ENCODE data around the gene PREPL.

Gene PREPL

GRCh38 chr2:44354761-44355160 is 6.5 kb downstream of the PREPL start:
- Histone ChIP-seq H3K79me2 (ENCODE audit: insufficient read depth, low read length) (peaks cover 23% of the 10 kb centered on the region; the same call in 1 of the 2 replicates), H3K27me3 (ENCODE audit: low read length) (no peaks in the 10 kb centered on the region), H3K36me3 (ENCODE audit: low read length) (no peaks in the 10 kb centered on the region), H3K4me3 (ENCODE audit: insufficient read depth, low read length, poor library complexity, severe bottlenecking) (no peak overlapping the region), H3K27ac (ENCODE audit: low read depth, low read length) (no peak overlapping the region), H4K20me1 (ENCODE audit: low read depth, low read length) (no peaks in the 10 kb centered on the region), H3K9me3 (ENCODE audit: insufficient read depth, low read length) (no peaks in the 10 kb centered on the region), H3F3A (ENCODE audit: insufficient read depth) (peaks cover 8% of the 10 kb centered on the region; the same call in 1 of the 2 replicates), H3K9me2 (replicated peaks; ENCODE audit: insufficient read depth, low read length) (no peaks in the 10 kb centered on the region), H3K4me2 (ENCODE audit: low read depth, low read length, poor library complexity, severe bottlenecking) (no peak overlapping the region), H3K9ac (ENCODE audit: low read length) (no peak overlapping the region), H2AFZ (ENCODE audit: low read depth, low read length, severe bottlenecking) (no peak overlapping the region)
- TF ChIP-seq CTCF (IDR thresholded peaks at IDR 0.05; ENCODE audit: insufficient read depth, low read length, poor library complexity, severe bottlenecking) = no peak
- TF ChIP-seq EZH2phosphoT487 (conservative IDR thresholded peaks at IDR 0.05; ENCODE audit: low read length) = no peak

- Histone ChIP-seq H3K79me2 (ENCODE audit: insufficient read depth, low read length) (peaks cover 14% of the 10 kb centered on the region; the same call in 1 of the 2 replicates), H3K27me3 (ENCODE audit: low read length) (no peaks in the 10 kb centered on the region), H3K9me2 (replicated peaks; ENCODE audit: insufficient read depth, low read length) (no peaks in the 10 kb centered on the region), H2AFZ (ENCODE audit: low read depth, low read length, severe bottlenecking) (no peak overlapping the region), H3K36me3 (ENCODE audit: low read length) (no peaks in the 10 kb centered on the region), H3K27ac (ENCODE audit: low read depth, low read length) (no peak overlapping the region), H3K4me3 (ENCODE audit: insufficient read depth, low read length, poor library complexity, severe bottlenecking) (no peak overlapping the region), H4K20me1 (ENCODE audit: low read depth, low read length) (no peaks in the 10 kb centered on the region), H3K4me2 (ENCODE audit: low read depth, low read length, poor library complexity, severe bottlenecking) (no peak overlapping the region), H3F3A (ENCODE audit: insufficient read depth) (no peaks in the 10 kb centered on the region), H3K9me3 (ENCODE audit: insufficient read depth, low read length) (no peaks in the 10 kb centered on the region), H3K9ac (ENCODE audit: low read length) (no peak overlapping the region)
- no peak for TF ChIP-seq CTCF (IDR thresholded peaks at IDR 0.05; ENCODE audit: insufficient read depth, low read length, poor library complexity, severe bottlenecking)
- TF ChIP-seq EZH2phosphoT487 (conservative IDR thresholded peaks at IDR 0.05; ENCODE audit: low read length) = no peak
These were observed 8.8 kb downstream of the PREPL start for GRCh38 chr2:44352510-44352909.

- TF ChIP-seq CTCF (IDR thresholded peaks at IDR 0.05; ENCODE audit: insufficient read depth, low read length, poor library complexity, severe bottlenecking) (no peak), EZH2phosphoT487 (conservative IDR thresholded peaks at IDR 0.05; ENCODE audit: low read length) (no peak)
- Histone ChIP-seq H3K9me2 (replicated peaks; ENCODE audit: insufficient read depth, low read length) (no peaks in the 10 kb centered on the region), H3K36me3 (ENCODE audit: low read length) (no peaks in the 10 kb centered on the region), H3F3A (ENCODE audit: insufficient read depth) (no peaks in the 10 kb centered on the region), H3K27me3 (ENCODE audit: low read length) (no peaks in the 10 kb centered on the region), H3K9ac (ENCODE audit: low read length) (no peak overlapping the region), H3K27ac (ENCODE audit: low read depth, low read length) (no peak overlapping the region), H2AFZ (ENCODE audit: low read depth, low read length, severe bottlenecking) (no peak overlapping the region), H3K9me3 (ENCODE audit: insufficient read depth, low read length) (no peaks in the 10 kb centered on the region), H3K4me2 (ENCODE audit: low read depth, low read length, poor library complexity, severe bottlenecking) (no peak overlapping the region), H4K20me1 (ENCODE audit: low read depth, low read length) (no peaks in the 10 kb centered on the region), H3K4me3 (ENCODE audit: insufficient read depth, low read length, poor library complexity, severe bottlenecking) (no peak overlapping the region), H3K79me2 (ENCODE audit: insufficient read depth, low read length) (peaks cover 10% of the 10 kb centered on the region; the same call in 1 of the 2 replicates)
These were observed 9.6 kb downstream of the PREPL start for GRCh38 chr2:44351676-44352075.

All from SU-DHL-6 (cell line).